K562 (cell line): ENCODE results near the gene CACNB1. TPM values are rescaled to one million over a fixed set of nuclear protein-coding genes. Genes with fewer than 3 reads are reported as not detected.

Experiments used
- ATAC-seq: fragments of 200-7000 bp; cut with Tn5 transposase; 3 replicates; pipeline ENCODE4 v1.9.1; 2020; ENCODE audit warnings: moderate library complexity
- BruUV-seq: library from RNA; stranded (reverse); fragments of 400-500 nt; replicated peaks from 2 replicates; lab custom pipeline; 2021; lab: Mats Ljungman, UMichigan
- CTCF ChIA-PET: fragments of 300-600 bp; formaldehyde crosslinking; extraction: SDS; loops from one replicate; lab custom pipeline; 2021; ENCODE audit warnings: low intra/inter-chr PET ratio; lab: Yijun Ruan, JAX
- POLR2A ChIA-PET: fragments of 300-600, 350-650 bp; sonication (Branson Sonifier 250); formaldehyde crosslinking; extraction: SDS; loops from one replicate; lab custom pipeline; 2021; ENCODE audit warnings: antibody characterized with exemption, inconsistent platforms; lab: Yijun Ruan, JAX
- DNase-seq, 4 experiments: peaks; one replicate each; pipeline versions ENCODE4 v3.0.0 to v3.0.0-alpha.2; 2011 to 2018; ENCODE audit warnings: low spot score in 3 of 4, mixed read lengths in 3 of 4; ENCODE audit errors: extremely low read depth in 1 of 4
- FAIRE-seq: peaks from 2 replicates; lab custom pipeline; 2011; peaks lifted over from hg19 to GRCh38; lab: Jason Lieb, UNC
- H2AFZ ChIP-seq: 2 replicates; pipeline ENCODE4 v1.6.0; 2011; ENCODE audit warnings: low read depth, low read length, control low read depth, inconsistent platforms
- H3K27ac ChIP-seq: fragments of 200-600 bp; 3 replicates; pipeline ENCODE4 v1.8.0; 2011; ENCODE audit warnings: low read depth, mild to moderate bottlenecking, control low read depth, inconsistent platforms, low read length, moderate library complexity, mixed read lengths; ENCODE audit errors: extremely low read depth
- H3K27me3 ChIP-seq, 2 experiments: fragments of 300-600 bp in 1 of 2; 2 replicates in 1 of 2; 3 replicates in 1 of 2; pipeline versions ENCODE4 v1.6.0 to v1.8.0; 2011; ENCODE audit warnings: inconsistent platforms in 2 of 2, low read length in 2 of 2, mild to moderate bottlenecking in 1 of 2, mixed read lengths in 1 of 2, moderate library complexity in 1 of 2; ENCODE audit not compliant: control insufficient read depth in 2 of 2, insufficient read depth in 2 of 2
- H3K36me3 ChIP-seq: fragments of 300-600 bp; 3 replicates; pipeline ENCODE4 v1.8.0; 2011; ENCODE audit warnings: mild to moderate bottlenecking, low read length, inconsistent platforms; ENCODE audit not compliant: control insufficient read depth, insufficient read depth
- H3K4me1 ChIP-seq, 2 experiments: fragments of 200-600 bp in 1 of 2; replicated peaks in 1 of 2; 2 replicates in 1 of 2; 3 replicates in 1 of 2; pipeline versions ENCODE4 v1.5.1 to v1.8.0; 2011; ENCODE audit warnings: inconsistent platforms in 2 of 2, low read length in 2 of 2, mild to moderate bottlenecking in 1 of 2, mixed read lengths in 1 of 2, moderate library complexity in 1 of 2; ENCODE audit not compliant: control insufficient read depth in 2 of 2, insufficient read depth in 2 of 2
- H3K4me2 ChIP-seq: 2 replicates; pipeline ENCODE4 v1.6.1; 2011; ENCODE audit warnings: low read length, control low read depth, inconsistent platforms, mixed read lengths; ENCODE audit not compliant: insufficient read depth
- H3K4me3 ChIP-seq: fragments of 200-600 bp; sonication (generic), shearing (Covaris generic); 2 replicates; pipeline ENCODE4 v1.5.1; 2016; ENCODE audit warnings: control low read depth, inconsistent platforms
- H3K79me2 ChIP-seq: fragments of 200-600 bp; 3 replicates; pipeline ENCODE4 v1.8.0; 2011; ENCODE audit warnings: low read length, inconsistent platforms; ENCODE audit not compliant: control insufficient read depth, insufficient read depth
- H3K9ac ChIP-seq, 2 experiments: 2 replicates each; pipeline versions ENCODE4 v1.6.0 to v1.6.1; 2011; ENCODE audit warnings: low read depth in 2 of 2, low read length in 2 of 2, control low read depth in 1 of 2, inconsistent platforms in 1 of 2, mild to moderate bottlenecking in 1 of 2, mixed read lengths in 1 of 2; ENCODE audit not compliant: insufficient read depth in 1 of 2
- H3K9me1 ChIP-seq: one replicate; pipeline ENCODE4 v1.6.0; 2011; ENCODE audit warnings: inconsistent platforms, mild to moderate bottlenecking, low read length, moderate library complexity; ENCODE audit not compliant: control insufficient read depth, insufficient read depth
- H3K9me3 ChIP-seq: replicated peaks from 2 replicates; pipeline ENCODE4 v1.5.1; 2011; ENCODE audit warnings: low read depth, low read length, inconsistent platforms; ENCODE audit not compliant: control insufficient read depth, insufficient read depth
- H4K20me1 ChIP-seq: replicated peaks from 2 replicates; pipeline ENCODE4 v1.6.1; 2011; ENCODE audit warnings: low read length, inconsistent platforms, mixed read lengths; ENCODE audit not compliant: control insufficient read depth, insufficient read depth
- CEBPG ChIP-seq, 3 experiments: fragments of 200-800 bp in 1 of 3; sonication (Bioruptor generic) in 1 of 3; sonication (generic) in 1 of 3; formaldehyde crosslinking in 1 of 3; IDR thresholded peaks in 2 of 3; conservative IDR thresholded peaks in 1 of 3; 2 replicates each; pipeline versions ENCODE4 v1.6.1 to v1.8.0; 2016 to 2022; ENCODE audit warnings: missing compliant biosample characterization in 2 of 3, missing genetic modification characterization in 2 of 3, mild to moderate bottlenecking in 1 of 3, missing genetic modification reagents in 1 of 3
- DPF2 ChIP-seq: fragments of 450-650 bp; IDR thresholded peaks from 2 replicates; pipeline ENCODE4 v1.6.1; 2016
- HNRNPLL ChIP-seq: fragments of 200-400 bp; formaldehyde crosslinking; IDR thresholded peaks from 2 replicates; pipeline ENCODE4 v1.6.1; 2017; ENCODE audit warnings: low read length, low read depth, mild to moderate bottlenecking; ENCODE audit not compliant: poor library complexity, severe bottlenecking
- NELFE ChIP-seq: IDR thresholded peaks from 2 replicates; pipeline ENCODE4 v1.6.1; 2011; ENCODE audit warnings: mild to moderate bottlenecking; ENCODE audit not compliant: insufficient read depth, insufficient read length
- PRMT5 ChIP-seq: sonication (generic); formaldehyde crosslinking; IDR thresholded peaks from 2 replicates; pipeline ENCODE4 v1.5.0; 2020; ENCODE audit warnings: missing genetic modification reagents
- SIN3B ChIP-seq: fragments of 450-650 bp; IDR thresholded peaks from 2 replicates; pipeline ENCODE4 v1.6.1; 2017; ENCODE audit warnings: low read depth, mild to moderate bottlenecking, moderate library complexity
- STAG1 ChIP-seq: sonication (generic); formaldehyde crosslinking; IDR thresholded peaks from 2 replicates; pipeline ENCODE4 v1.5.0; 2020; ENCODE audit warnings: missing genetic modification reagents, borderline replicate concordance
- U2AF2 ChIP-seq: fragments of 200-400 bp; formaldehyde crosslinking; optimal IDR thresholded peaks from 2 replicates; pipeline ENCODE3; 2017; ENCODE audit warnings: low read depth, mild to moderate bottlenecking, low read length
- ZC3H8 ChIP-seq: fragments of 450-650 bp; IDR thresholded peaks from 2 replicates; pipeline ENCODE4 v1.6.1; 2017
- ZEB2 ChIP-seq: fragments of 450-650 bp; IDR thresholded peaks from 2 replicates; pipeline ENCODE4 v1.6.1; 2016
- ZFPM2 ChIP-seq: fragments of 250-450 bp; sonication (Bioruptor Pico); IDR thresholded peaks from 2 replicates; pipeline ENCODE4 v1.5.1; 2022; ENCODE audit warnings: mild to moderate bottlenecking
- ZNF445 ChIP-seq: fragments of 250-450 bp; sonication (Bioruptor Pico); IDR thresholded peaks from 2 replicates; pipeline ENCODE4 v1.4.0; 2020; ENCODE audit warnings: low read depth, mild to moderate bottlenecking, moderate library complexity
- ZNF77 ChIP-seq: fragments of 250-450 bp; sonication (Bioruptor Pico); IDR thresholded peaks from 2 replicates; pipeline ENCODE4 v1.5.0; 2020
- ZSCAN29 ChIP-seq: fragments of 450-650 bp; IDR thresholded peaks from 2 replicates; pipeline ENCODE4 v1.6.1; 2017
- WGBS: fragments of 100-300 bp; shearing (Covaris generic); methylation state at CpG from one replicate; pipeline ENCODE4 v1.1.6; 2016; ENCODE audit warnings: low coverage, mixed read lengths; ENCODE audit not compliant: insufficient coverage; ENCODE audit errors: missing lambda C conversion rate; 5-methylcytosine and 5-hydroxymethylcytosine counted together
- in situ Hi-C: fragments of 300-500 bp; cut with MboI; formaldehyde crosslinking; loops from 4 replicates; pipeline ENCODE4 v1.15.0; 2018; ENCODE audit warnings: inconsistent platforms, mixed read lengths
- intact Hi-C: fragments of 100-400 bp; cut with micrococcal nuclease; formaldehyde crosslinking; loops from 2 replicates; pipeline ENCODE4 v1.14.2; 2022
- polyA plus RNA-seq, 8 experiments: library from polyadenylated mRNA; depleted of rRNA in 4 of 8; stranded (reverse) in 5 of 8; unstranded in 3 of 8; fragments of >200 nt; fragmentation: Nextera tagmentation in 2 of 8; fragmentation: Illumina TruSeq in 1 of 8; extraction: Ambion mirVana in 2 of 8; extraction: Trizol in 1 of 8; gene quantifications; 2 replicates each; pipeline versions ENCODE4 v1.2.1 to v1.2.3, GENCODE V29; 2011 to 2014; ENCODE audit warnings: inconsistent platforms in 1 of 8, missing spikeins in 1 of 8
- total RNA-seq, 7 experiments: library from RNA; depleted of rRNA in 6 of 7; stranded (reverse); fragments of >200 nt in 6 of 7; fragmentation: Illumina TruSeq in 2 of 7; extraction: Trizol in 2 of 7; gene quantifications; 2 replicates each; pipeline versions ENCODE4 v1.2.1 to v1.2.3, GENCODE V29; 2011 to 2021; ENCODE audit warnings: low replicate concordance in 1 of 7
- TF ChIP-seq, protein P1 (sequence below): fragments of 250-450 bp; sonication (Bioruptor Pico); IDR thresholded peaks from 2 replicates; pipeline ENCODE4 v1.5.0; 2020; ENCODE audit warnings: mild to moderate bottlenecking, borderline replicate concordance
- TF ChIP-seq, protein P2 (sequence below): fragments of 250-450 bp; sonication (Bioruptor Pico); IDR thresholded peaks from 2 replicates; pipeline ENCODE4 v1.4.0; 2020; ENCODE audit warnings: borderline replicate concordance

The CACNB1 gene
- total and polyA plus RNA-seq, 9 of the 15 experiments (the other 6 are each of a cell fraction or from before 2014, with no cell fraction given), result 0.08 to 7.4 (median 3.0) TPM

DNA sequence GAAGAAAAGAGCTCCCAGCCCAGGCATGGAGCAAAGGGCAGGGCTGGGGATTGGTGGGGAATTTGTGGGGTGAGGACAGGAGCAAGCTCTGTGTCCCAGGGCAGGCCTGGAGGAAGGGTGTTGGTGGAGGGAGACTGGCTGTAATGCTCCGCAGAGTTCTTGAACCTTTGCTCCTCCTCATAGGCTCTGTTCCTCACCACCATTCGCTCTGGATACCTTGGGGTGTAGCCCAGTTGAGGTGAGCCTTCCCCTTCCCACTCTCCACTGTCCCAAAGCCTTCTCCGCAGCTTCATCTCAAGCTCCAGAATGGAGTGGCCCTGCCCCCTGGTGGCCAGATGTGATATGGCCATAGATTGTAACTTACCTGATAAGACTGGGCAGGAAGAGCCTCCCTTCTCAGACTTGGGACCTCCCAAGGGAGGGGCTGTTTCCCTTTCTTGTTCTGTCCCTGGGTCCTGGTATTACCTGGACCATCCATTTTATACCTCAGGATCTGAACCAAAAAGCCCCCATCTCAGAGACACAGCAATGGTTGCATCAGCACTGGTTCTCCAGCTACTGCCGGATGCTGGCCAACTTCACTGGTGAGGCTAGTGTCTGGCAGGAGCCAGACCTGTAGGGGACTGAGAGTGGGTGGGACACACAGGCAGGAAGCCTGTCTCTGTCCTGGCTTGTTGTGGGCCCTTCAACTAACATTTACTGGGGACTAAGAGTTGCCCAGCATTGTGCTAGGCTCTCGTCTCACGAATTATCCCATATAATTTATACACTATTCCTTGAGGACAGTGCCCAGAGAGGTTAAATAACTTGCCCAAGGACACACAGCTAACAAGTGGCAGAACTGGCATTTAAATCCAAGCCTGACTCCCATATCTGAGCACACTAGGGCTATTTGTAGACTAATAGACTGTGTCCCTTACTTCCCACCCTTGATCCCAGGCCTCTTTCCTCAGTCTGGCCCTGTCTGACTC is 47.4 kb upstream of the CACNB1 start:
- H3K9ac ChIP-seq, result peak overlapping the region in 1 of 2 experiments; percentile 49; a peak in 1 of 4 replicates
- peak overlapping the region; percentile 32; the same call in 1 of the 2 replicates for H2AFZ ChIP-seq
- H3K27ac ChIP-seq, result no peak overlapping the region
- no peaks in the 10 kb centered on the region for H3K9me1 ChIP-seq
- ATAC-seq (peak; percentile 95), DNase-seq (peak; percentile 81 to 93 (median 84)), FAIRE-seq (peak; percentile 98)
- intact Hi-C loops, result loop anchor here (1.0 to 10.0 kb wide), 2 partner anchors 38 to 90 kb away; partner anchors contain the start of gene PLXDC1
- H3K79me2 ChIP-seq, result no peaks in the 10 kb centered on the region
- ChIA-PET CTCF (interaction anchor here (0.5 to 1.8 kb wide), 5 partner anchors 9 to 327 kb away, joined by 3 to 21 read pairs (median 6); no protein-coding TSS in a partner anchor), POLR2A (interaction anchor here (0.6 to 1.5 kb wide), 12 partner anchors 9 to 239 kb away, joined by 3 to 8 read pairs (median 4); partner anchors contain the start of gene RPL19)
- WGBS, result 47% methylated on average over 6 of the region's 6 CpGs
- no peak overlapping the region; the same call in 1 of the 2 replicates for H3K4me2 ChIP-seq
- H3K4me3 ChIP-seq, result no peak overlapping the region
- H3K4me1 ChIP-seq, result peaks cover 2 to 10% of the 10 kb centered on the region in 2 experiments; a peak in 3 of 5 replicates
- no peaks in the 10 kb centered on the region for H4K20me1 ChIP-seq
- BruUV-seq, result no TSS peak
- no peaks in the 10 kb centered on the region for H3K27me3 ChIP-seq
- in situ Hi-C loops, result no loop called here
- H3K36me3 ChIP-seq, result no peaks in the 10 kb centered on the region
- H3K9me3 ChIP-seq, result no peaks in the 10 kb centered on the region
- TF ChIP-seq ZFPM2 (CRISPR knock-in tag) (no peak), CEBPG (CRISPR knock-in tag; IDR thresholded peaks at IDR 0.05) (peak; percentile 43; the same call in 1 of the 2 replicates), CEBPG (tag; conservative IDR thresholded peaks at IDR 0.05 in 1 of 2, IDR thresholded peaks at IDR 0.05 in 1 of 2) (0 out of 4 replicates have a peak, but pooled peaks of 1 of the 2 experiments have one; percentile 10), NELFE (no peak), PRMT5 (CRISPR knock-in tag) (no peak), STAG1 (CRISPR knock-in tag) (peak; percentile 17; the same call in 1 of the 2 replicates), HNRNPLL (no peak), ZSCAN29 (no peak), ZC3H8 (no peak), ZNF77 (no peak), ZEB2 (no peak), U2AF2 (no peak), SIN3B (no peak), DPF2 (peak; percentile 36; the same call in 1 of the 2 replicates), ZNF445 (CRISPR knock-in tag) (no peak)
- TF ChIP-seq, protein P1, sequence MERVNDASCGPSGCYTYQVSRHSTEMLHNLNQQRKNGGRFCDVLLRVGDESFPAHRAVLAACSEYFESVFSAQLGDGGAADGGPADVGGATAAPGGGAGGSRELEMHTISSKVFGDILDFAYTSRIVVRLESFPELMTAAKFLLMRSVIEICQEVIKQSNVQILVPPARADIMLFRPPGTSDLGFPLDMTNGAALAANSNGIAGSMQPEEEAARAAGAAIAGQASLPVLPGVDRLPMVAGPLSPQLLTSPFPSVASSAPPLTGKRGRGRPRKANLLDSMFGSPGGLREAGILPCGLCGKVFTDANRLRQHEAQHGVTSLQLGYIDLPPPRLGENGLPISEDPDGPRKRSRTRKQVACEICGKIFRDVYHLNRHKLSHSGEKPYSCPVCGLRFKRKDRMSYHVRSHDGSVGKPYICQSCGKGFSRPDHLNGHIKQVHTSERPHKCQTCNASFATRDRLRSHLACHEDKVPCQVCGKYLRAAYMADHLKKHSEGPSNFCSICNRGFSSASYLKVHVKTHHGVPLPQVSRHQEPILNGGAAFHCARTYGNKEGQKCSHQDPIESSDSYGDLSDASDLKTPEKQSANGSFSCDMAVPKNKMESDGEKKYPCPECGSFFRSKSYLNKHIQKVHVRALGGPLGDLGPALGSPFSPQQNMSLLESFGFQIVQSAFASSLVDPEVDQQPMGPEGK, result no peak
- TF ChIP-seq, protein P2, sequence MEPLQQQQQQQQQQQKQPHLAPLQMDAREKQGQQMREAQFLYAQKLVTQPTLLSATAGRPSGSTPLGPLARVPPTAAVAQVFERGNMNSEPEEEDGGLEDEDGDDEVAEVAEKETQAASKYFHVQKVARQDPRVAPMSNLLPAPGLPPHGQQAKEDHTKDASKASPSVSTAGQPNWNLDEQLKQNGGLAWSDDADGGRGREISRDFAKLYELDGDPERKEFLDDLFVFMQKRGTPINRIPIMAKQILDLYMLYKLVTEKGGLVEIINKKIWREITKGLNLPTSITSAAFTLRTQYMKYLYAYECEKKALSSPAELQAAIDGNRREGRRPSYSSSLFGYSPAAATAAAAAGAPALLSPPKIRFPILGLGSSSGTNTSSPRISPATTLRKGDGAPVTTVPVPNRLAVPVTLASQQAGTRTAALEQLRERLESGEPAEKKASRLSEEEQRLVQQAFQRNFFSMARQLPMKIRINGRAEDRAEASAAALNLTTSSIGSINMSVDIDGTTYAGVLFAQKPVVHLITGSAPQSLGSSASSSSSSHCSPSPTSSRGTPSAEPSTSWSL, result no peak
